H9 (cell line): ENCODE data around the gene WIZ. TPM values are rescaled to one million over a fixed set of nuclear protein-coding genes. Genes with fewer than 3 reads are reported as not detected.
A peak's percentile ranks its signal among the peaks of the same experiment; 100 is the strongest.

Experiments
- DNase-seq: peaks from one replicate; pipeline ENCODE4 v3.0.0-alpha.2; 2017
- H2AFZ ChIP-seq: one replicate; pipeline ENCODE4 v1.6.1; 2013; ENCODE audit warnings: mild to moderate bottlenecking, low read length, control low read depth, moderate library complexity
- H2AK5ac ChIP-seq: 2 replicates; pipeline ENCODE4 v1.6.1; 2013; ENCODE audit warnings: low read length, control low read depth, mixed read lengths; ENCODE audit not compliant: insufficient read length
- H2BK120ac ChIP-seq: one replicate; pipeline ENCODE4 v1.6.1; 2013; ENCODE audit warnings: low read depth, mild to moderate bottlenecking, low read length, control low read depth, inconsistent platforms; ENCODE audit not compliant: poor library complexity, severe bottlenecking
- H2BK12ac ChIP-seq: 2 replicates; pipeline ENCODE4 v1.6.1; 2013; ENCODE audit warnings: low read length, control low read depth, mixed read lengths, low read depth; ENCODE audit not compliant: insufficient read length
- H2BK15ac ChIP-seq: 2 replicates; pipeline ENCODE4 v1.6.1; 2013; ENCODE audit warnings: low read depth, low read length, control low read depth
- H2BK20ac ChIP-seq: one replicate; pipeline ENCODE4 v1.6.1; 2013; ENCODE audit warnings: low read depth, mild to moderate bottlenecking, low read length, control low read depth, inconsistent platforms; ENCODE audit not compliant: poor library complexity, severe bottlenecking
- H2BK5ac ChIP-seq: 2 replicates; pipeline ENCODE4 v1.6.1; 2013; ENCODE audit warnings: low read length, control low read depth, mixed read lengths; ENCODE audit not compliant: insufficient read length
- H3K14ac ChIP-seq: 2 replicates; pipeline ENCODE4 v1.6.1; 2013; ENCODE audit warnings: low read length, control low read depth; ENCODE audit not compliant: insufficient read depth
- H3K18ac ChIP-seq: 2 replicates; pipeline ENCODE4 v1.6.1; 2013; ENCODE audit warnings: low read depth, mild to moderate bottlenecking, mixed read lengths, low read length, control low read depth; ENCODE audit not compliant: insufficient read length
- H3K23ac ChIP-seq: 2 replicates; pipeline ENCODE4 v1.6.1; 2013; ENCODE audit warnings: low read length, control low read depth, mixed read lengths, low read depth; ENCODE audit not compliant: insufficient read length
- H3K23me2 ChIP-seq: 2 replicates; pipeline ENCODE4 v1.6.1; 2013; ENCODE audit warnings: low read depth, mild to moderate bottlenecking, mixed read lengths, low read length, control low read depth; ENCODE audit not compliant: insufficient read length, poor library complexity, severe bottlenecking
- H3K27ac ChIP-seq: 2 replicates; pipeline ENCODE4 v1.5.1; 2013; ENCODE audit warnings: low read length, control low read depth, mixed read lengths, low read depth; ENCODE audit not compliant: insufficient read length
- H3K27me3 ChIP-seq: 2 replicates; pipeline ENCODE4 v1.6.1; 2013; ENCODE audit warnings: low read length, control low read depth, inconsistent platforms; ENCODE audit not compliant: insufficient read depth
- H3K4ac ChIP-seq: 2 replicates; pipeline ENCODE4 v1.6.1; 2013; ENCODE audit warnings: low read depth, mild to moderate bottlenecking, control low read depth, inconsistent platforms, low read length, moderate library complexity
- H3K4me1 ChIP-seq: 2 replicates; pipeline ENCODE4 v1.6.1; 2013; ENCODE audit warnings: low read length, control low read depth, inconsistent platforms; ENCODE audit not compliant: insufficient read depth
- H3K4me2 ChIP-seq: 2 replicates; pipeline ENCODE4 v1.6.1; 2013; ENCODE audit warnings: low read length, control low read depth, mixed read lengths; ENCODE audit not compliant: insufficient read length, insufficient read depth
- H3K56ac ChIP-seq: 2 replicates; pipeline ENCODE4 v1.6.1; 2013; ENCODE audit warnings: low read depth, mild to moderate bottlenecking, mixed read lengths, low read length, control low read depth; ENCODE audit not compliant: insufficient read length
- H3K79me1 ChIP-seq: 2 replicates; pipeline ENCODE4 v1.6.1; 2013; ENCODE audit warnings: low read depth, mild to moderate bottlenecking, moderate library complexity, low read length, control low read depth, inconsistent platforms; ENCODE audit not compliant: insufficient read depth, poor library complexity, severe bottlenecking
- H3K79me2 ChIP-seq: 2 replicates; pipeline ENCODE4 v1.6.1; 2013; ENCODE audit warnings: low read length, control low read depth, inconsistent platforms; ENCODE audit not compliant: insufficient read depth
- H3K9ac ChIP-seq: 2 replicates; pipeline ENCODE4 v1.6.1; 2013; ENCODE audit warnings: low read length, control low read depth, mixed read lengths; ENCODE audit not compliant: insufficient read length; ENCODE audit errors: extremely low read depth
- H3K9me3 ChIP-seq: one replicate; pipeline ENCODE4 v1.6.1; 2013; ENCODE audit warnings: low read depth, low read length, inconsistent platforms; ENCODE audit not compliant: control insufficient read depth
- H3T11ph ChIP-seq: one replicate; pipeline ENCODE4 v1.6.1; 2013; ENCODE audit warnings: mild to moderate bottlenecking, low read length, control low read depth, inconsistent platforms
- H4K20me1 ChIP-seq: one replicate; pipeline ENCODE4 v1.6.1; 2013; ENCODE audit not compliant: control insufficient read depth, insufficient read length, insufficient read depth
- H4K5ac ChIP-seq: 2 replicates; pipeline ENCODE4 v1.6.1; 2013; ENCODE audit warnings: low read depth, mild to moderate bottlenecking, mixed read lengths, low read length, control low read depth; ENCODE audit not compliant: insufficient read length
- H4K8ac ChIP-seq: replicated peaks from 2 replicates; pipeline ENCODE4 v1.6.1; 2013; ENCODE audit warnings: low read length, control low read depth, mixed read lengths, low read depth; ENCODE audit not compliant: insufficient read length
- H4K91ac ChIP-seq: 2 replicates; pipeline ENCODE4 v1.6.1; 2013; ENCODE audit warnings: low read depth, mild to moderate bottlenecking, moderate library complexity, mixed read lengths, low read length, control low read depth; ENCODE audit not compliant: insufficient read length
- H3K27ac Mint-ChIP-seq, 3 experiments: 2 replicates in 2 of 3; 3 replicates in 1 of 3; pipeline ENCODE4 v1.8.0; 2020 to 2021; ENCODE audit warnings: mixed read lengths in 3 of 3, mild to moderate bottlenecking in 1 of 3, moderate library complexity in 1 of 3
- H3K27me3 Mint-ChIP-seq: 2 replicates; pipeline ENCODE4 v1.8.0; 2021; ENCODE audit warnings: low read depth, mild to moderate bottlenecking, moderate library complexity, mixed read lengths
- H3K36me3 Mint-ChIP-seq, 3 experiments: 2 replicates in 2 of 3; 3 replicates in 1 of 3; pipeline ENCODE4 v1.8.0; 2020 to 2021; ENCODE audit warnings: low read depth in 3 of 3, mixed read lengths in 3 of 3; ENCODE audit not compliant: insufficient read depth in 1 of 3
- H3K4me1 Mint-ChIP-seq, 2 experiments: 2 replicates each; pipeline ENCODE4 v1.8.0; 2020; ENCODE audit warnings: mixed read lengths in 2 of 2
- H3K4me3 Mint-ChIP-seq, 2 experiments: 2 replicates in 1 of 2; 3 replicates in 1 of 2; pipeline ENCODE4 v1.8.0; 2020 to 2021; ENCODE audit warnings: mild to moderate bottlenecking in 2 of 2, mixed read lengths in 2 of 2, moderate library complexity in 1 of 2
- H3K9me3 Mint-ChIP-seq, 2 experiments: 2 replicates in 1 of 2; 3 replicates in 1 of 2; pipeline ENCODE4 v1.8.0; 2020; ENCODE audit warnings: mild to moderate bottlenecking in 2 of 2, mixed read lengths in 2 of 2, moderate library complexity in 1 of 2
- CTCF ChIP-seq: fragments of 200-600 bp; sonication (generic); conservative IDR thresholded peaks from 3 replicates; pipeline ENCODE4 v1.8.0; 2021; ENCODE audit warnings: antibody characterized with exemption, mild to moderate bottlenecking
- WGBS: extraction: QIAGEN DNeasy Blood & Tissue Kit; methylation state at CpG from one replicate; pipeline ENCODE4 v1.1.7; 2013; ENCODE audit warnings: missing lambda C conversion rate, low lambda C conversion rate, mixed read lengths; ENCODE audit not compliant: insufficient read length; ENCODE audit errors: extremely low coverage; 5-methylcytosine and 5-hydroxymethylcytosine counted together
- total RNA-seq: library from RNA; stranded (reverse); gene quantifications from 2 replicates; pipeline ENCODE4 v1.2.1, GENCODE V29; 2021

The WIZ gene
- total RNA-seq, 1 experiment from 2014 or later, result 33.3 TPM

- H2AK5ac ChIP-seq, result no peak overlapping the region
- no peak overlapping the region for H4K91ac ChIP-seq
- no peak overlapping the region for H3K23ac ChIP-seq
- H3K27me3 ChIP-seq, result no peaks in the 10 kb centered on the region
- H2BK120ac ChIP-seq, result no peak overlapping the region
- no peak overlapping the region for H3K14ac ChIP-seq
- H2BK20ac ChIP-seq, result no peak overlapping the region
- H2BK5ac ChIP-seq, result no peak overlapping the region
- H3K56ac ChIP-seq, result no peak overlapping the region
- no peaks in the 10 kb centered on the region; the same call in 1 of the 2 replicates for H3K79me2 ChIP-seq
- H3K79me1 ChIP-seq, result no peaks in the 10 kb centered on the region
- no peak for TF ChIP-seq CTCF
- no peak overlapping the region for H3T11ph ChIP-seq
- H3K23me2 ChIP-seq, result no peaks in the 10 kb centered on the region
- Mint-ChIP-seq H3K9me3 (no peaks in the 10 kb centered on the region; a peak in 1 of 5 replicates), H3K27me3 (no peaks in the 10 kb centered on the region), H3K4me3 (no peak overlapping the region), H3K27ac (peak overlapping the region in 1 of 3 experiments; percentile 82; a peak in 1 of 7 replicates), H3K4me1 (no peaks in the 10 kb centered on the region), H3K36me3 (peaks cover 46 to 81% (median 74%) of the 10 kb centered on the region in 3 experiments)
- WGBS, result no CpG with 5 or more reads among the region's 6 CpGs
- no peaks in the 10 kb centered on the region for H3K9me3 ChIP-seq
- H4K5ac ChIP-seq, result no peak overlapping the region
- no peak overlapping the region for H3K4me2 ChIP-seq
- H2BK12ac ChIP-seq, result no peak overlapping the region
- H3K18ac ChIP-seq, result no peak overlapping the region
- no peak overlapping the region for H2AFZ ChIP-seq
- H3K4me1 ChIP-seq, result no peaks in the 10 kb centered on the region
- no peak overlapping the region for H3K27ac ChIP-seq
- DNase-seq, result no peak
- no peak overlapping the region for H4K8ac ChIP-seq
- no peaks in the 10 kb centered on the region for H4K20me1 ChIP-seq
- H3K9ac ChIP-seq, result no peak overlapping the region
- no peak overlapping the region for H3K4ac ChIP-seq
- H2BK15ac ChIP-seq, result no peak overlapping the region
These were observed 52.5 kb downstream of the WIZ start for GRCh38 chr19:15397236-15397635.
